IPS DF 6.9 (cell line): ENCODE data around the gene PRR7.
A peak's percentile ranks its signal among the peaks of the same experiment; 100 is the strongest.

Experiments
- DNase-seq: peaks from one replicate; pipeline ENCODE4 v3.0.0-alpha.2; 2013; ENCODE audit warnings: low read depth, low spot score
- H3K27ac ChIP-seq: one replicate; pipeline ENCODE4 v1.5.1; 2013; ENCODE audit warnings: low read length, control low read depth
- H3K27me3 ChIP-seq: 2 replicates; pipeline ENCODE4 v1.6.1; 2013; ENCODE audit warnings: mild to moderate bottlenecking, low read length; ENCODE audit not compliant: control insufficient read depth, insufficient read depth
- H3K36me3 ChIP-seq: 2 replicates; pipeline ENCODE4 v1.6.1; 2013; ENCODE audit warnings: low read length; ENCODE audit not compliant: control insufficient read depth, insufficient read depth
- H3K4me1 ChIP-seq: 2 replicates; pipeline ENCODE4 v1.6.1; 2013; ENCODE audit warnings: low read length; ENCODE audit not compliant: control insufficient read depth, insufficient read depth
- H3K4me3 ChIP-seq: 2 replicates; pipeline ENCODE4 v1.5.1; 2013; ENCODE audit warnings: mild to moderate bottlenecking, low read length
- H3K9me3 ChIP-seq: 2 replicates; pipeline ENCODE4 v1.6.1; 2013; ENCODE audit warnings: low read length, inconsistent platforms; ENCODE audit not compliant: control insufficient read depth, insufficient read depth
- WGBS: extraction: QIAGEN DNeasy Blood & Tissue Kit; methylation state at CpG from one replicate; pipeline ENCODE4 v1.1.7; 2013; ENCODE audit warnings: mixed read lengths, missing lambda C conversion rate; ENCODE audit not compliant: insufficient read length, insufficient coverage; 5-methylcytosine and 5-hydroxymethylcytosine counted together

The PRR7 gene

DNA sequence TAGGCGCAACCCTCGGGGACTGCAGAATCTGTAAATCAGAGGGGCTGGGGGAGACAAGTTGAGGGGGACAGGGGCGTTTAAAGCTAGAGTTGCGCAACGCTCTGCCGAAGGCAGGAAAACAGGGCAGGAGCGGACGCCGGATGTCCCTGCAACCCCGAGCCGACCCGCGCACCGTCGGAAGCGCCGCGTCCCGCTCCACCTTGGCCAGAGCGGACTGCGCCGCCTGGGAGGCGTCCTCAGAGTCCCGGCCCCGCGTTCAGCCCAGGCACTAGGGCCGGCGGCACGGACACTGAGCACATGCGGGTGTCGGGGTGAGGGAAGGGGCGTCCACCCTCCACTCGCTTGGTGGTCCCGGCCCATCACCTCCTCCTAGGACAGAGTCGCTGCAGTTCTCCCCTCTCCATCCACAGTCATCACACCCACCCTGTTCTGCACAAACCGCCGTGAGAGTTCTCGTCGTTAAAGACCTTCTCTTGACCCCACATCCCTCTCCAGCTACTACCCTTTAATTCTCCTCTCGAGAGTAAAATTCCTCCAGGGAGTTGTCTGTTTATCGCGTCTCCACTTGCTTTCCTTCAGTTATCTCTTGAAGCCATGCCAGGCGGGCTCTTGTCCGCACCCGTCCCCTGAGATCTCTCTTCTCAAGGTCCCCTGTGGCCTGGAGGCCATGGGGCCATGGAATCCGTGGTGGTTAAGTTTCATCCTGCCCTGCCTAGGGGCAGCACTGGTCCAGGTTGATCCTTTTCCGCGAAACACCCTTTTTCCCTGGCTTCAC lies 51.6 kb downstream of the PRR7 start:
- no peak for DNase-seq
- Histone ChIP-seq H3K27me3 (no peaks in the 10 kb centered on the region; the same call in 1 of the 2 replicates), H3K4me3 (peak overlapping the region; percentile 39; the same call in 1 of the 2 replicates), H3K9me3 (no peaks in the 10 kb centered on the region), H3K36me3 (no peaks in the 10 kb centered on the region), H3K27ac (no peak overlapping the region), H3K4me1 (peaks cover 13% of the 10 kb centered on the region)
- WGBS, result no CpG with 5 or more reads among the region's 48 CpGs

DNA sequence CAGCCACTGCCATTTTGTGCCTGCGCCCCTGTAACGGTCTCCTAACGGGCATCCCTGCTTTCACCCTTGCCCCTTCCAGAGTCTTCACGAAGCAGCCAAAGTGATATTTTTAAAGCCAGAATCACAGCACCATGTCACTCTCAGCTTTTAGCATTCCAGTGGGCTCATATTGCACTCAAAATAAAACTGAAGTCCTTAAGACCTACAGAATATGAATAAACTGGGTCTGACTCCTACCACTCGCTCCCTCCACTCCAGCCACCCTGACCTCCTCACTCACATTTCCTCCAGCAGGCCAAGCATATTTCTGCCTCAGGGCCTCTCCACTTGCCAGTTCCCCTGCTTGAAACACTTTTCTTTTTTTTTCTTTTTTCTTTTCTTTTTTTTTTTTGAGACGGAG lies 53.2 kb downstream of the PRR7 start:
- no peak overlapping the region for H3K4me3 ChIP-seq
- H3K27me3 ChIP-seq, result no peaks in the 10 kb centered on the region; the same call in 1 of the 2 replicates
- H3K36me3 ChIP-seq, result peaks cover 6% of the 10 kb centered on the region; the same call in 1 of the 2 replicates
- H3K9me3 ChIP-seq, result no peaks in the 10 kb centered on the region
- peaks cover 10% of the 10 kb centered on the region for H3K4me1 ChIP-seq
- WGBS, result no CpG with 5 or more reads among the region's 6 CpGs
- no peak for DNase-seq
- H3K27ac ChIP-seq, result no peak overlapping the region

DNA sequence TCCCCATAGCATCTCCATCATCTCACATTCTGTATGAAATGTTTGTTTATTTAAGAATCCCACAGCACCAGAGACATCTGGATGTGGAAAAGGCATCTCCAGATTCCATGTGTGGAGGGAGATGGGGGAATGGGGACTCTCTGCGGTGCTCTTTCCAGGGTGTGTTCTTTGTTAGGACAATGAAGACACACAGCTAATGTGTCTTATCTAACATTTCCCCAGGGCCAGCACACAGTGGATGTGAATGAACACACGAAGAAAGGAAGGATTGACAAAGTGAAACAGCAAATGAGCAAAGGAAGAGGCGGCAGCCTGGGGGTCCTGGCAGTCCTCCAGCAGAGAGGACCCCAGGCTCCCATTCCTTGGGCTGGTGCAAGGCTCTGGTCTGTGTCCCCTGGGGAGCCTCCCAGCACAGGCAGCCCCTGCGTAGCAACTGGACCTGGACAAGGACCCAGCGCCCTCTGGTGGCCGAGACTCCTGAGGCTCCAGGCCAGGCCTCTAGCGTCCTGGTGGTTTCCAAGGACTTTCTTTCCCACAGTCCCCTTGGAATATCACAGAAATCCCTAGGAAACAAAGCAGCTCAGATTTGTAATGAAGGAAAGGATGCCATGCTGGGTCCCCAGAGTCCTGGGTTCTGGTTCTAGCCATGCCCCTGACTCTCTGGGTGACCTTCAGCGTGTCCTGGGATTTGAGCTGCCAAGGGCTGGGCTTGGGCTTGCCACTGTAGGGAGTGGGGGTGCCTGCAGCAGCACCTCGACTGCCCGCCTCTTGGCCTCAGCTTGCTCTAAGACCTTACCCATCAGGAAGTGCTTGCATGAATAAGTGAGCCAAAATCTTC lies 54.3 kb downstream of the PRR7 start:
- H3K4me3 ChIP-seq, result no peak overlapping the region
- no peak overlapping the region for H3K27ac ChIP-seq
- H3K36me3 ChIP-seq, result peaks cover 6% of the 10 kb centered on the region; the same call in 1 of the 2 replicates
- WGBS, result no CpG with 5 or more reads among the region's 10 CpGs
- H3K9me3 ChIP-seq, result no peaks in the 10 kb centered on the region
- H3K4me1 ChIP-seq, result peaks cover 4% of the 10 kb centered on the region; the same call in 1 of the 2 replicates
- H3K27me3 ChIP-seq, result no peaks in the 10 kb centered on the region; the same call in 1 of the 2 replicates
- DNase-seq, result no peak

DNA sequence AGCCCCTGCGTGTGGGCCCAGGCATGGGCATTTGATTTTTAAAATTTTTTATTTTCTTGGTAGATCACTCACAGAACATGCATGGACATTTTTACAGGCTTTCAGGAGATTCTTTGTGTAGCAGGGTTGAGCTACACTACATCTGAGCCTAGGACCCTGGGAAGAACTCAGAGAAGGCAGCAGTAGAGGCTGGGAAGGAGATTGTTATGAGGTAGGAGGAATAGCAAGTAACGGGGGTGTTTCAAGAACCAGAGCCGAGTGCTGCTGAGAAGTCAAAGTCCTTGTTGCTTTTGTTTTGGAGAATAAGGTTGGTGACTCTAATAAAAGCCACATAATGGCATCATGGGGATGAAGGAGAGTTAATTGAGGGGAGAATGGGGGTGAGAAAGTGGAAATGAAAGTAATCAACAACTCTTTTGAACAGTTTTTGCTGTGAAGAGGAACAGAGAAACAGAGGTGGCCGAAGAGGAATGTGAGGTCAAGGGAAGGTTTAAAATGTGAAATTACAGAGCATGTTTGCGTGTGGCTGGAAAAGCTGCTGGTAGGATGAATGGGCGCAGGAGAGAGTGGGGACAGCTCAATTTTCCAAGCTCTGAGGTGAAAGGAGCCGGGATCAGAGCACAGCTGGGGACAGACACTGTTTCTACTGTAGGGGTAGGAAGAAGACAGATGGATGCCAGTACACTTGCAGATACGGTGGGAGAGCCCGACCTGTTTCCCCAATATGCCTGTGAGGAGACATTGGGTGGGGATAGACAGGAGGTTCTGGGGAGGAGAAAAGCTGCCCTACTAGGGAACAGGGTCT lies 55.5 kb downstream of the PRR7 start:
- DNase-seq, result no peak

DNA sequence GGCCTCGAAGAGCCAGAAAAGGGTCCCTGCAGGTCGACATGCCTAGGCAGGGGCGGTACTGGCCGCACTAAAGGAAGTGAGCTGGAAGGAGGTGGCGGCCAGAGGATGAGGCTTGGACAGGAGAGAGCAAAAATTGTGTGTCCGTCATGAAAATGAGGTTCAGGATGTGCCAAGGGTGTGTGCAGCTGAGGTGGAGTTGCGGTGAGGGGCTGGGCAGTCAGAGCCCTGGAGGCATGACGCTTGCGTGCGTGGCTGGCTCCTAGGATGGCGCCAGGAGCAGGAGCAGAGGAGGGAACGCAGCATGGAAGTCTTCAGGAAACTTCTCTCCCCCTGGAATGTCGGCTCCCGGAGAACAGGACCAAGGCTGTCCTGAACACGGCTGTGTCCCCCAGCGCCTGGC lies 56.3 kb downstream of the PRR7 start:
- peaks cover 4% of the 10 kb centered on the region; the same call in 1 of the 2 replicates for H3K4me1 ChIP-seq
- peaks cover 6% of the 10 kb centered on the region; the same call in 1 of the 2 replicates for H3K36me3 ChIP-seq
- H3K27me3 ChIP-seq, result no peaks in the 10 kb centered on the region; the same call in 1 of the 2 replicates
- DNase-seq, result no peak
- WGBS, result no CpG with 5 or more reads among the region's 16 CpGs
- no peaks in the 10 kb centered on the region for H3K9me3 ChIP-seq
- no peak overlapping the region for H3K4me3 ChIP-seq
- no peak overlapping the region for H3K27ac ChIP-seq

More for the DNA sequence above, 55.5 kb downstream of the PRR7 start:
- Histone ChIP-seq H3K4me1 (peaks cover 4% of the 10 kb centered on the region; the same call in 1 of the 2 replicates), H3K27me3 (no peaks in the 10 kb centered on the region; the same call in 1 of the 2 replicates), H3K27ac (no peak overlapping the region), H3K9me3 (no peaks in the 10 kb centered on the region), H3K36me3 (peaks cover 6% of the 10 kb centered on the region; the same call in 1 of the 2 replicates), H3K4me3 (no peak overlapping the region)
- no CpG with 5 or more reads among the region's 9 CpGs for WGBS

DNA sequence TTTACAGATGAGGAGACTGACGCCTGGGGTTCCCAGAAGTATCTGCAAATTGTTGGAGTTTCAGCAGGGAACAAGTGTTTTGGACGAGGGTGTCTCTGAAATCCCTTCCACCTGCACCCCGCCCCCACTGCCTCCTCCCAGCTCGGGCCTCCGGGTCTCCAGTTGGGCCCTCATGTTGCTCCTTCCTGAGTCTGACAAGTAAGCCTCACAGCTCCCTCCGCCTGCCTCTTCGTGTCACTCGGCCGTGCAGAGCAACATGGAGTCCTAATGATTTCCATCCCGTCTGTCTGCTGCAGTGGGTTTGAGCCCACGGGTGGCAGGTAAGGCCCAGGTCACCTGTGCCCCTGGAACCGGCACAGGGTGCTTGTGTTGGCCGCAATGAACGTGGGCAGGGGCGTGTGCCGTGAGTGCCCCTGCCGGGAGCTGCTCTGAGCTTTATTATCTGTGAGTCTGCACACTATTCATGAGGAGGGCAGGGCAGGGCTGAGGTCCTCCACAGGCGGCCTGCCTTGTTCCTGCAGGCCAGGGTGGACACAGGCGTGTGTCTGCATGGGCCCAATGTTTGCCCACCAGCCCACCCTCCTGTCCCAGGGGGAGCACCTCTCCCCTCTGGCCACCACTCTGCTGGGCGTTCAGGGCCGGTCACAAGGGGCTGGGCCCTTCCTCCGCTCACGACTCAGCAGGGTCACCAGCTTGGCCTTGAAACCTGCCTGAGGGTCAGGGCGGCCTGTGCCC lies 56.9 kb downstream of the PRR7 start:
- H3K27me3 ChIP-seq, result no peaks in the 10 kb centered on the region; the same call in 1 of the 2 replicates
- no peak overlapping the region for H3K4me3 ChIP-seq
- WGBS, result no CpG with 5 or more reads among the region's 24 CpGs
- DNase-seq, result no peak
- H3K36me3 ChIP-seq, result peaks cover 9% of the 10 kb centered on the region; the same call in 1 of the 2 replicates
- peaks cover 4% of the 10 kb centered on the region; the same call in 1 of the 2 replicates for H3K4me1 ChIP-seq
- no peaks in the 10 kb centered on the region for H3K9me3 ChIP-seq
- no peak overlapping the region for H3K27ac ChIP-seq

DNA sequence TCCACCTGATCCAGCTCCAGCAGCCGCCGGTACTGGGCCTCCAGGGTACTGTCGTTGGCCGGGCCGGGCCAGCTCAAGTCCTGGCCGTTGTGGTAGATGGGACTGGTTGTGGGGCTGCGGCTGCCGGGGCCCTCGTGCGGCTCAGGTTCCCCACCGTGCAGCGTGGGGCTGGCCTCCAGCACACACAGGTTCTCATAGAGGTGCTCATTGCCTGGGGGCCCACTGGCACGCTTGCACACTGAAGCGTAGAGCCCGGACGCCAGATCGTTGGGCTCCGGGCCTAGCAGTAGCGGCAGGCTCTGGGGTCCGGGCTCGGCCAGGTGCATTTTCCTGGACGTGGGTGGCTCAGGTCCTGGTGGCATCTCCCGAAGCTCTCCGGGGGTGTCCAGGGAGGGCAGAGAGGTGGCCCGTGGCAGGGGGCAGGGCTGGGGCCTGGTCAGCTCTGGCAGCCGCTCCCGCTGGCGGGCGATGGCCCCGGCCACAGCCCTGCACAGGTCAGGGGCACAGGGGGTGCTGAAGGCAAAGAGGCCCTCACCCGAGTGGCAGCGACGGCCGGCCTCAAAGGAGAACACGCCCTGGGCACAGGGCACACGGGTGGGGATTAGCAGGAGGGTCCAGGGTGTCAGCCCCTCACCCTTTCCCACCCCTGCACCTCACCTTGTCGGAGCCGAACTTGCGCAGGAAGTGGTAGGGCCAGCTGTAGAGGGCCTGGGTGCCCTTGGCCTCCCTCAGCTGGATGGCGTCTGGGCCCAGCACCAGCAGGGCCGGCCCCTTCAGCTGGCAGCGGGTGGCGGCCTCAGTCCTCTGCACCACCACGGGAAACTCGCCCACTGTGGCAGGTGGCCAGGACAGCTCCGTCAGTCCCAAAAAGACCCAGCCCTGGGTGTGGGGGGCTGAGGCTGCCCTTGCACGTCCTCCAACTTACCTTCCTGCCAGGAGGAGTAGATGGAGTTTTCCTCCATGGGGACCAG lies 57.8 kb downstream of the PRR7 start:
- H3K36me3 ChIP-seq, result peaks cover 9% of the 10 kb centered on the region; the same call in 1 of the 2 replicates
- peaks cover 6% of the 10 kb centered on the region; the same call in 1 of the 2 replicates for H3K4me1 ChIP-seq
- no peak overlapping the region for H3K4me3 ChIP-seq

DNA sequence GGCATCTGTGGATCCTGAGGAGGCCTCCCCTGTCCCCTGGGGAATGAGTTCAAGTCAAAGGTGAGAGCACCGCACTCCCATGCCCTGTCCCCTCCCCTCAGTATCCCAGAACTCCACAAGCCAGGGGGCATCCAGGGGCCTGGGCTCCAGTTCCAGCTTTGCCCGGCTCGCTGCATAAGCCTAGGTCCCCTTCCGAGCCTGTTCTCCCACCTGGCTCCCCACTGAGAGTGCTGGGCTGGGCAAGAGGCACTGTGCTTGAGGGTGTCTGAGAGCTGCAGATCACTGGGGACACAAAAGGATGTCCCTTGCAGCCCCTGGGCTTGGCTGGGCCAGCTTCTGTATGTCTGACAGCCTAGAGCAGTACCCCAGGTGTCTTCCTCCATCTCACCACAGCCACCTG lies 58.5 kb downstream of the PRR7 start:
- Histone ChIP-seq H3K27me3 (no peaks in the 10 kb centered on the region), H3K9me3 (no peaks in the 10 kb centered on the region), H3K4me3 (no peak overlapping the region), H3K36me3 (peaks cover 9% of the 10 kb centered on the region; the same call in 1 of the 2 replicates), H3K27ac (no peak overlapping the region), H3K4me1 (peaks cover 11% of the 10 kb centered on the region)
- WGBS, result no CpG with 5 or more reads among the region's 4 CpGs
- no peak for DNase-seq

More for the DNA sequence above, 57.8 kb downstream of the PRR7 start:
- no peak for DNase-seq
- no CpG with 5 or more reads among the region's 47 CpGs for WGBS
- Histone ChIP-seq H3K9me3 (no peaks in the 10 kb centered on the region), H3K27me3 (no peaks in the 10 kb centered on the region), H3K27ac (no peak overlapping the region)
